HepG2 (cell line): ENCODE data around the gene SP110. TPM values are rescaled to one million over a fixed set of nuclear protein-coding genes. Genes with fewer than 3 reads are reported as not detected.
A peak's percentile ranks its signal among the peaks of the same experiment; 100 is the strongest.

ENCODE experiments used
- BORCS8-MEF2B ChIP-seq: sonication (generic); formaldehyde crosslinking; IDR thresholded peaks from 2 replicates; pipeline ENCODE4 v1.8.0; 2022; ENCODE audit warnings: mild to moderate bottlenecking, missing genetic modification reagents
- FIP1L1 ChIP-seq: fragments of 200-400 bp; formaldehyde crosslinking; IDR thresholded peaks from 2 replicates; pipeline ENCODE4 v1.6.1; 2018; ENCODE audit warnings: low read depth, mild to moderate bottlenecking, low read length, moderate library complexity, borderline replicate concordance; ENCODE audit not compliant: insufficient read depth
- JUN ChIP-seq: sonication (generic); formaldehyde crosslinking; IDR thresholded peaks from 2 replicates; pipeline ENCODE4 v1.4.0; 2020; ENCODE audit warnings: mild to moderate bottlenecking, missing genetic modification reagents
- NFRKB ChIP-seq: fragments of 450-650 bp; IDR thresholded peaks from 2 replicates; pipeline ENCODE4 v1.6.1; 2017
- RXRB ChIP-seq: IDR thresholded peaks from 2 replicates; pipeline ENCODE4 v1.6.1; 2016; ENCODE audit warnings: borderline replicate concordance, missing genetic modification reagents, missing compliant biosample characterization
- SIX4 ChIP-seq: sonication (generic); formaldehyde crosslinking; IDR thresholded peaks from 2 replicates; pipeline ENCODE4 v1.4.0; 2020; ENCODE audit warnings: missing genetic modification reagents
- SMARCC2 ChIP-seq: fragments of 450-650 bp; IDR thresholded peaks from 2 replicates; pipeline ENCODE4 v1.6.1; 2017; ENCODE audit warnings: antibody characterized with exemption, mild to moderate bottlenecking
- SSRP1 ChIP-seq: IDR thresholded peaks from 2 replicates; pipeline ENCODE4 v1.6.1; 2016; ENCODE audit warnings: control low read depth
- ZMAT3 ChIP-seq: sonication (generic); formaldehyde crosslinking; conservative IDR thresholded peaks from 2 replicates; pipeline ENCODE4 v1.7.0; 2021; ENCODE audit warnings: missing genetic modification reagents
- ZNF546 ChIP-seq: sonication (generic); formaldehyde crosslinking; conservative IDR thresholded peaks from 2 replicates; pipeline ENCODE4 v1.8.1; 2023; ENCODE audit warnings: mild to moderate bottlenecking, missing genetic modification reagents
- ZSCAN22 ChIP-seq: sonication (generic); formaldehyde crosslinking; IDR thresholded peaks from 2 replicates; pipeline ENCODE4 v1.4.0; 2020; ENCODE audit warnings: mild to moderate bottlenecking, missing genetic modification reagents
- polyA plus RNA-seq, 8 experiments: library from polyadenylated mRNA; depleted of rRNA in 3 of 8; stranded (reverse) in 7 of 8; unstranded in 1 of 8; fragments of >200 nt; fragmentation: Illumina TruSeq in 4 of 8; extraction: Trizol in 4 of 8; gene quantifications; 2 replicates each; pipeline versions ENCODE4 v1.2.1 to v1.2.3, GENCODE V29; 2011 to 2016; ENCODE audit warnings: low read depth in 4 of 8, missing spikeins in 1 of 8, mixed read lengths in 1 of 8; ENCODE audit not compliant: insufficient read depth in 1 of 8
- total RNA-seq, 5 experiments: library from RNA; depleted of rRNA; stranded (reverse); fragments of >200 nt; fragmentation: Illumina TruSeq; extraction: Trizol; gene quantifications; 2 replicates each; pipeline ENCODE4 v1.2.3, GENCODE V29; 2016; ENCODE audit warnings: low read depth in 1 of 5
- TF ChIP-seq, protein P1 (sequence below): sonication (generic); formaldehyde crosslinking; IDR thresholded peaks from 2 replicates; pipeline ENCODE4 v1.5.1; 2020; ENCODE audit warnings: mild to moderate bottlenecking, missing genetic modification reagents
- TF ChIP-seq, protein P2 (sequence below): sonication (generic); formaldehyde crosslinking; IDR thresholded peaks from 2 replicates; pipeline ENCODE4 v1.8.0; 2022; ENCODE audit warnings: missing genetic modification reagents, mild to moderate bottlenecking, moderate library complexity, borderline replicate concordance
- TF ChIP-seq, protein P3 (sequence below): sonication (generic); formaldehyde crosslinking; IDR thresholded peaks from 2 replicates; pipeline ENCODE4 v1.5.1; 2020; ENCODE audit warnings: missing genetic modification reagents, mild to moderate bottlenecking, borderline replicate concordance
- TF ChIP-seq, protein P4 (sequence below): sonication (generic); formaldehyde crosslinking; IDR thresholded peaks from 2 replicates; pipeline ENCODE4 v1.4.0; 2020; ENCODE audit warnings: mild to moderate bottlenecking, missing genetic modification reagents
- TF ChIP-seq, protein P5 (sequence below): sonication (generic); formaldehyde crosslinking; IDR thresholded peaks from 2 replicates; pipeline ENCODE4 v1.8.0; 2022; ENCODE audit warnings: mild to moderate bottlenecking, missing genetic modification reagents, borderline replicate concordance

Gene SP110
- total and polyA plus RNA-seq, 2 of the 13 experiments (the other 11 are each of a cell fraction or from before 2014, with no cell fraction given), result 7.9 to 10.4 TPM

DNA sequence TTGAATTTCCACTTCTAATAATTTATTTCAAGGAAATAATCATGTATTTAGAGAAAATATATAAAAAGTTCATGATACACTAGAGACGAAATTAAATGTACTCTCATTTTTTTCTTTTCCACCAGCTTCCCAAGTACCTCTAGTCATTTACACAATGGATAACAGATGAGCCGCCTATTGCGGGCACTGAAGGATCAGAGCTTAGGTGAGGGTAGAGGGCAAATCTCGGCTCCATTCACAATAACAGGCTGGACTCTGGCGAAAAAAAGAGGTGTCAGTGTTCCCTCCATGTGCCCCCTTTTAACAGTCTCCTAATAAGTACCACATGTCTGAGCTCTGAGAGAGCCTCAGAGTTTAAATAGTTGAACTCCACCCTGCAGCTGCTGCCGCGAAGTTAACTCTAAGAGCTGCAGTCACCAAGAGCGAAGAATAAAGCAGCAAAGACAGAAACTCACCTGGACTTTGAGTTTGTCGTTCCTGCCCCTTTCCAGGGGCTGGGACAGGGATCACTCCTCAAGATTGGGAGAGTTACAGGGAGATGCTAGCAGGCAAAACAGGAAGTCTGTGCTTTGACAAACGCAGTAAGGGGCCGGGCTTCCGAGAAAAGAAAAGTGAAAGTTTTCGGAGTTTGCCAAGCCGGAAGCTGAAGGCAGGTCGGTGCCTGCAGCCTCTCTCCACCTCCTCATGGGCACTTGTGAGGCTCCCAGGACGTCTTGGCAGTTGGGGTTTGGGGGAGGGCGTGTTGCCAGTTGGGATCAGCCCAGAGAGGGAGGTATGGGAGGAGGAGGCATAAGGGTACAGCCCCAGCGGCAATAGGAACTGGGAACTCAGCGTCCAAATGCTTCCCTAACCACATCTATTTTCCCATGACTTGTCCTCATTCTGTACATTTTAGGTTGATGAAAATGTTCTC, at the start of gene SP110 (continued):
- TF ChIP-seq, protein P1, sequence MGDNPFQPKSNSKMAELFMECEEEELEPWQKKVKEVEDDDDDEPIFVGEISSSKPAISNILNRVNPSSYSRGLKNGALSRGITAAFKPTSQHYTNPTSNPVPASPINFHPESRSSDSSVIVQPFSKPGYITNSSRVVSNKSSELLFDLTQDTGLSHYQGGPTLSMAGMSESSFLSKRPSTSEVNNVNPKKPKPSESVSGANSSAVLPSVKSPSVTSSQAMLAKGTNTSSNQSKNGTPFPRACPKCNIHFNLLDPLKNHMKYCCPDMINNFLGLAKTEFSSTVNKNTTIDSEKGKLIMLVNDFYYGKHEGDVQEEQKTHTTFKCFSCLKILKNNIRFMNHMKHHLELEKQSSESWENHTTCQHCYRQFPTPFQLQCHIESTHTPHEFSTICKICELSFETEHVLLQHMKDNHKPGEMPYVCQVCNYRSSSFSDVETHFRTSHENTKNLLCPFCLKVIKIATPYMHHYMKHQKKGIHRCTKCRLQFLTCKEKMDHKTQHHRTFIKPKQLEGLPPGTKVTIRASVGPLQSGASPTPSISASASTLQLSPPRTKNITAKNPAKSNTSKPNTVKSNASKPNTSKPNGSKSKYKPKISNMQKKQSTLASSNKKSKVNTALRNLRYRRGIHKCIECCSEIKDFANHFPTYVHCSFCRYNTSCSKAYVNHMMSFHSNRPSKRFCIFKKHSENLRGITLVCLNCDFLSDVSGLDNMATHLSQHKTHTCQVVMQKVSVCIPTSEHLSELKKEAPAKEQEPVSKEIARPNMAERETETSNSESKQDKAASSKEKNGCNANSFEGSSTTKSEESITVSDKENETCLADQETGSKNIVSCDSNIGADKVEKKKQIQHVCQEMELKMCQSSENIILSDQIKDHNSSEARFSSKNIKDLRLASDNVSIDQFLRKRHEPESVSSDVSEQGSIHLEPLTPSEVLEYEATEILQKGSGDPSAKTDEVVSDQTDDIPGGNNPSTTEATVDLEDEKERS (CRISPR knock-in tag), result no peak
- TF ChIP-seq, protein P2, sequence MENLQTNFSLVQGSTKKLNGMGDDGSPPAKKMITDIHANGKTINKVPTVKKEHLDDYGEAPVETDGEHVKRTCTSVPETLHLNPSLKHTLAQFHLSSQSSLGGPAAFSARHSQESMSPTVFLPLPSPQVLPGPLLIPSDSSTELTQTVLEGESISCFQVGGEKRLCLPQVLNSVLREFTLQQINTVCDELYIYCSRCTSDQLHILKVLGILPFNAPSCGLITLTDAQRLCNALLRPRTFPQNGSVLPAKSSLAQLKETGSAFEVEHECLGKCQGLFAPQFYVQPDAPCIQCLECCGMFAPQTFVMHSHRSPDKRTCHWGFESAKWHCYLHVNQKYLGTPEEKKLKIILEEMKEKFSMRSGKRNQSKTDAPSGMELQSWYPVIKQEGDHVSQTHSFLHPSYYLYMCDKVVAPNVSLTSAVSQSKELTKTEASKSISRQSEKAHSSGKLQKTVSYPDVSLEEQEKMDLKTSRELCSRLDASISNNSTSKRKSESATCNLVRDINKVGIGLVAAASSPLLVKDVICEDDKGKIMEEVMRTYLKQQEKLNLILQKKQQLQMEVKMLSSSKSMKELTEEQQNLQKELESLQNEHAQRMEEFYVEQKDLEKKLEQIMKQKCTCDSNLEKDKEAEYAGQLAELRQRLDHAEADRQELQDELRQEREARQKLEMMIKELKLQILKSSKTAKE (CRISPR knock-in tag), result no peak
- TF ChIP-seq SSRP1 (CRISPR knock-in tag) (peak; percentile 72; the same call in 1 of the 2 replicates), NFRKB (no peak), SMARCC2 (no peak), FIP1L1 (no peak), RXRB (CRISPR knock-in tag) (no peak), SIX4 (CRISPR knock-in tag) (no peak), BORCS8-MEF2B (CRISPR knock-in tag) (peak; percentile 79; the same call in 1 of the 2 replicates), JUN (CRISPR knock-in tag) (no peak), ZMAT3 (CRISPR knock-in tag) (no peak), ZNF546 (CRISPR knock-in tag) (no peak), ZSCAN22 (CRISPR knock-in tag) (no peak)
- TF ChIP-seq, protein P3, sequence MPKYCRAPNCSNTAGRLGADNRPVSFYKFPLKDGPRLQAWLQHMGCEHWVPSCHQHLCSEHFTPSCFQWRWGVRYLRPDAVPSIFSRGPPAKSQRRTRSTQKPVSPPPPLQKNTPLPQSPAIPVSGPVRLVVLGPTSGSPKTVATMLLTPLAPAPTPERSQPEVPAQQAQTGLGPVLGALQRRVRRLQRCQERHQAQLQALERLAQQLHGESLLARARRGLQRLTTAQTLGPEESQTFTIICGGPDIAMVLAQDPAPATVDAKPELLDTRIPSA, result no peak
- TF ChIP-seq, protein P4, sequence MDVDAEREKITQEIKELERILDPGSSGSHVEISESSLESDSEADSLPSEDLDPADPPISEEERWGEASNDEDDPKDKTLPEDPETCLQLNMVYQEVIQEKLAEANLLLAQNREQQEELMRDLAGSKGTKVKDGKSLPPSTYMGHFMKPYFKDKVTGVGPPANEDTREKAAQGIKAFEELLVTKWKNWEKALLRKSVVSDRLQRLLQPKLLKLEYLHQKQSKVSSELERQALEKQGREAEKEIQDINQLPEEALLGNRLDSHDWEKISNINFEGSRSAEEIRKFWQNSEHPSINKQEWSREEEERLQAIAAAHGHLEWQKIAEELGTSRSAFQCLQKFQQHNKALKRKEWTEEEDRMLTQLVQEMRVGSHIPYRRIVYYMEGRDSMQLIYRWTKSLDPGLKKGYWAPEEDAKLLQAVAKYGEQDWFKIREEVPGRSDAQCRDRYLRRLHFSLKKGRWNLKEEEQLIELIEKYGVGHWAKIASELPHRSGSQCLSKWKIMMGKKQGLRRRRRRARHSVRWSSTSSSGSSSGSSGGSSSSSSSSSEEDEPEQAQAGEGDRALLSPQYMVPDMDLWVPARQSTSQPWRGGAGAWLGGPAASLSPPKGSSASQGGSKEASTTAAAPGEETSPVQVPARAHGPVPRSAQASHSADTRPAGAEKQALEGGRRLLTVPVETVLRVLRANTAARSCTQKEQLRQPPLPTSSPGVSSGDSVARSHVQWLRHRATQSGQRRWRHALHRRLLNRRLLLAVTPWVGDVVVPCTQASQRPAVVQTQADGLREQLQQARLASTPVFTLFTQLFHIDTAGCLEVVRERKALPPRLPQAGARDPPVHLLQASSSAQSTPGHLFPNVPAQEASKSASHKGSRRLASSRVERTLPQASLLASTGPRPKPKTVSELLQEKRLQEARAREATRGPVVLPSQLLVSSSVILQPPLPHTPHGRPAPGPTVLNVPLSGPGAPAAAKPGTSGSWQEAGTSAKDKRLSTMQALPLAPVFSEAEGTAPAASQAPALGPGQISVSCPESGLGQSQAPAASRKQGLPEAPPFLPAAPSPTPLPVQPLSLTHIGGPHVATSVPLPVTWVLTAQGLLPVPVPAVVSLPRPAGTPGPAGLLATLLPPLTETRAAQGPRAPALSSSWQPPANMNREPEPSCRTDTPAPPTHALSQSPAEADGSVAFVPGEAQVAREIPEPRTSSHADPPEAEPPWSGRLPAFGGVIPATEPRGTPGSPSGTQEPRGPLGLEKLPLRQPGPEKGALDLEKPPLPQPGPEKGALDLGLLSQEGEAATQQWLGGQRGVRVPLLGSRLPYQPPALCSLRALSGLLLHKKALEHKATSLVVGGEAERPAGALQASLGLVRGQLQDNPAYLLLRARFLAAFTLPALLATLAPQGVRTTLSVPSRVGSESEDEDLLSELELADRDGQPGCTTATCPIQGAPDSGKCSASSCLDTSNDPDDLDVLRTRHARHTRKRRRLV (CRISPR knock-in tag), result no peak
- TF ChIP-seq, protein P5, sequence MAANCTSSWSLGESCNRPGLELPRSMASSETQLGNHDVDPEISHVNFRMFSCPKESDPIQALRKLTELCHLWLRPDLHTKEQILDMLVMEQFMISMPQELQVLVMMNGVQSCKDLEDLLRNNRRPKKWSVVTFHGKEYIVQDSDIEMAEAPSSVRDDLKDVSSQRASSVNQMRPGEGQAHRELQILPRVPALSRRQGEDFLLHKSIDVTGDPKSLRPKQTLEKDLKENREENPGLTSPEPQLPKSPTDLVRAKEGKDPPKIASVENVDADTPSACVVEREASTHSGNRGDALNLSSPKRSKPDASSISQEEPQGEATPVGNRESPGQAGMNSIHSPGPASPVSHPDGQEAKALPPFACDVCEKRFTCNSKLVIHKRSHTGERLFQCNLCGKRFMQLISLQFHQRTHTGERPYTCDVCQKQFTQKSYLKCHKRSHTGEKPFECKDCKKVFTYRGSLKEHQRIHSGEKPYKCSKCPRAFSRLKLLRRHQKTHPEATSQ, result no peak
